Liver (tissue), 9 donors: ENCODE data around the gene CDC45. TPM values are rescaled to one million over a fixed set of nuclear protein-coding genes. Genes with fewer than 3 reads are reported as not detected.
A peak's percentile ranks its signal among the peaks of the same experiment; 100 is the strongest.

Source experiments
- DNase-seq: peaks from one replicate; pipeline ENCODE4 v3.0.0-alpha.2; 2017; ENCODE audit warnings: low spot score
- H3K27ac ChIP-seq, 2 donors: one replicate each; pipeline ENCODE4 v1.7.0; 2013; ENCODE audit warnings: inconsistent platforms in 2 of 2, low read length in 2 of 2, control low read depth in 1 of 2, low read depth in 1 of 2, mild to moderate bottlenecking in 1 of 2
- H3K27me3 ChIP-seq, 4 donors: one replicate each; pipeline versions ENCODE4 v1.6.1 to v1.7.0; 2013; ENCODE audit warnings: low read length in 3 of 4, inconsistent platforms in 1 of 4, mild to moderate bottlenecking in 1 of 4, moderate library complexity in 1 of 4; ENCODE audit not compliant: control insufficient read depth in 4 of 4, insufficient read depth in 4 of 4
- H3K36me3 ChIP-seq, 4 donors: one replicate each; pipeline versions ENCODE4 v1.6.1 to v1.7.0; 2013; ENCODE audit warnings: low read length in 3 of 4, mild to moderate bottlenecking in 3 of 4, low read depth in 1 of 4, moderate library complexity in 1 of 4; ENCODE audit not compliant: control insufficient read depth in 4 of 4, insufficient read depth in 3 of 4
- H3K4me1 ChIP-seq, 4 donors: one replicate each; pipeline versions ENCODE4 v1.6.1 to v1.7.0; 2013; ENCODE audit warnings: low read length in 3 of 4, mild to moderate bottlenecking in 3 of 4, moderate library complexity in 1 of 4; ENCODE audit not compliant: control insufficient read depth in 4 of 4, insufficient read depth in 4 of 4
- H3K4me3 ChIP-seq, 3 donors: one replicate each; pipeline versions ENCODE4 v1.6.1 to v1.7.0; 2013; ENCODE audit warnings: low read length in 3 of 3, control low read depth in 1 of 3, low read depth in 1 of 3, mild to moderate bottlenecking in 1 of 3
- H3K9ac ChIP-seq, 2 donors: one replicate each; pipeline ENCODE4 v1.7.0; 2013; ENCODE audit warnings: low read length in 2 of 2, mild to moderate bottlenecking in 2 of 2, moderate library complexity in 2 of 2, control low read depth in 1 of 2, low read depth in 1 of 2
- H3K9me3 ChIP-seq, 4 donors: one replicate each; pipeline versions ENCODE4 v1.6.1 to v1.7.0; 2013; ENCODE audit warnings: low read length in 3 of 4; ENCODE audit not compliant: control insufficient read depth in 4 of 4
- ATF3 ChIP-seq: IDR thresholded peaks from 2 replicates; pipeline ENCODE4 v1.6.1; 2016; ENCODE audit warnings: antibody characterized with exemption
- CTCF ChIP-seq: fragments of 150-350 bp; IDR thresholded peaks from 2 replicates; pipeline ENCODE4 v1.5.1; 2017; ENCODE audit warnings: improper control_type of control experiment, low read depth, low read length; ENCODE audit not compliant: missing input control
- EGR1 ChIP-seq, 2 donors: IDR thresholded peaks; 2 replicates each; pipeline ENCODE4 v1.6.1; 2016 to 2018; ENCODE audit warnings: antibody characterized with exemption in 2 of 2, low read depth in 2 of 2
- FOXA1 ChIP-seq: IDR thresholded peaks from 2 replicates; pipeline ENCODE4 v1.6.1; 2016; ENCODE audit warnings: antibody characterized with exemption
- GABPA ChIP-seq, 2 donors: IDR thresholded peaks in 1 of 2; conservative IDR thresholded peaks in 1 of 2; 2 replicates each; pipeline ENCODE4 v1.6.1; 2016; ENCODE audit warnings: antibody characterized with exemption in 2 of 2, mild to moderate bottlenecking in 1 of 2, moderate library complexity in 1 of 2
- HNF4A ChIP-seq, 2 donors: conservative IDR thresholded peaks; 2 replicates each; pipeline ENCODE4 v1.6.1; 2016; ENCODE audit warnings: antibody characterized with exemption in 2 of 2, mild to moderate bottlenecking in 2 of 2
- HNF4G ChIP-seq: IDR thresholded peaks from 2 replicates; pipeline ENCODE4 v1.6.1; 2016; ENCODE audit warnings: antibody characterized with exemption
- JUND ChIP-seq, 2 donors: IDR thresholded peaks; 2 replicates each; pipeline ENCODE4 v1.6.1; 2016; ENCODE audit warnings: antibody characterized with exemption in 2 of 2
- MAX ChIP-seq: IDR thresholded peaks from 2 replicates; pipeline ENCODE4 v1.6.1; 2016; ENCODE audit warnings: antibody characterized with exemption
- NR2F2 ChIP-seq: IDR thresholded peaks from 2 replicates; pipeline ENCODE4 v1.6.1; 2016; ENCODE audit warnings: antibody characterized with exemption
- RAD21 ChIP-seq, 2 donors: IDR thresholded peaks; 2 replicates each; pipeline ENCODE4 v1.6.1; 2016; ENCODE audit warnings: antibody characterized with exemption in 2 of 2, mild to moderate bottlenecking in 2 of 2
- REST ChIP-seq: IDR thresholded peaks from 2 replicates; pipeline ENCODE4 v1.6.1; 2016; ENCODE audit warnings: antibody characterized with exemption, mild to moderate bottlenecking
- RXRA ChIP-seq, 2 donors: IDR thresholded peaks; 2 replicates each; pipeline ENCODE4 v1.6.1; 2017 to 2018; ENCODE audit warnings: antibody characterized with exemption in 2 of 2, mild to moderate bottlenecking in 1 of 2
- SP1 ChIP-seq: IDR thresholded peaks from 2 replicates; pipeline ENCODE4 v1.6.1; 2018; ENCODE audit warnings: antibody characterized with exemption, mild to moderate bottlenecking
- TAF1 ChIP-seq: conservative IDR thresholded peaks from 2 replicates; pipeline ENCODE4 v1.6.1; 2016; ENCODE audit warnings: antibody characterized with exemption, mild to moderate bottlenecking
- YY1 ChIP-seq: IDR thresholded peaks from 2 replicates; pipeline ENCODE4 v1.6.1; 2016; ENCODE audit warnings: antibody characterized with exemption, mild to moderate bottlenecking
- ZBTB33 ChIP-seq: IDR thresholded peaks from 2 replicates; pipeline ENCODE4 v1.6.1; 2016; ENCODE audit warnings: antibody characterized with exemption
- WGBS: extraction: QIAGEN DNeasy Blood & Tissue Kit; methylation state at CpG from one replicate; pipeline ENCODE4 v1.1.7; 2013; 5-methylcytosine and 5-hydroxymethylcytosine counted together
- polyA plus RNA-seq, 2 donors: library from polyadenylated mRNA; stranded (reverse) in 1 of 2; unstranded in 1 of 2; fragments of 200-250 nt in 1 of 2; fragments of >200 nt in 1 of 2; fragmentation: Nextera tagmentation in 1 of 2; extraction: Ambion mirVana in 1 of 2; gene quantifications; one replicate each; pipeline versions ENCODE4 v1.2.1 to v1.2.3, GENCODE V29; 2013 to 2015
- total RNA-seq, 2 donors: library from RNA; depleted of rRNA; stranded (reverse); fragments of >200 nt; gene quantifications; one replicate each; pipeline ENCODE4 v1.2.3, GENCODE V29; 2014
- donor health status: healthy.
- donor health status: healthy.
- donor health status: healthy.
- donor health status: healthy.
- donor health status: healthy.

CDC45 gene
- total and polyA plus RNA-seq, 4 donors = 0.33 to 15.5 (median 0.94) TPM

- H3K9ac ChIP-seq = no peak overlapping the region
- H3K4me1 ChIP-seq = no peaks in the 10 kb centered on the region
- H3K9me3 ChIP-seq = no peaks in the 10 kb centered on the region
- TF ChIP-seq RAD21 (IDR thresholded peaks at IDR 0.05) (peak; percentile 84 to 88), CTCF (peak; percentile 42), JUND (IDR thresholded peaks at IDR 0.05) (no peak)
- DNase-seq = no peak
- H3K27ac ChIP-seq = no peak overlapping the region
- no peak overlapping the region for H3K4me3 ChIP-seq
- no peaks in the 10 kb centered on the region for H3K36me3 ChIP-seq
- WGBS = 64% methylated on average over 5 of the region's 5 CpGs
- no peaks in the 10 kb centered on the region for H3K27me3 ChIP-seq
Measured at GRCh38 chr22:19495562-19496323, 16.0 kb downstream of the CDC45 start.

- Histone ChIP-seq H3K9ac (no peak overlapping the region), H3K27me3 (no peaks in the 10 kb centered on the region), H3K4me3 (no peak overlapping the region), H3K36me3 (no peaks in the 10 kb centered on the region), H3K4me1 (no peaks in the 10 kb centered on the region), H3K9me3 (no peaks in the 10 kb centered on the region), H3K27ac (no peak overlapping the region)
- 94% methylated on average over 3 of the region's 3 CpGs for WGBS
- TF ChIP-seq CTCF (no peak), EGR1 (IDR thresholded peaks at IDR 0.05; ENCODE audit: low read depth in 2 of 2) (no peak), TAF1 (no peak), YY1 (no peak), SP1 (no peak), ZBTB33 (no peak), ATF3 (no peak), MAX (no peak), RXRA (IDR thresholded peaks at IDR 0.05) (no peak), REST (no peak), HNF4G (no peak), GABPA (IDR thresholded peaks at IDR 0.05 in 1 of 2, conservative IDR thresholded peaks at IDR 0.05 in 1 of 2) (no peak), HNF4A (conservative IDR thresholded peaks at IDR 0.05) (no peak), FOXA1 (no peak), NR2F2 (no peak)
- DNase-seq = no peak
Measured at GRCh38 chr22:19496324-19496630, 16.6 kb downstream of the CDC45 start.
